ENCODE measurements around the gene NMT1.

GRCh38 chr17:45114117-45114932 lies 53.2 kb downstream of the NMT1 start:
- TF ChIP-seq CTCF (IDR thresholded peaks at IDR 0.05) (no peak), POLR2AphosphoS5 (IDR thresholded peaks at IDR 0.05) (no peak), EP300 (IDR thresholded peaks at IDR 0.05) (no peak)

Measured in suprapubic skin (tissue), 4 donors.